Breast epithelium (tissue), 4 donors: Measurements from ENCODE around the gene PPFIA3. TPM values are rescaled to one million over a fixed set of nuclear protein-coding genes. Genes with fewer than 3 reads are reported as not detected.

ENCODE experiments used
- DNase-seq, 2 donors: peaks; one replicate each; pipeline ENCODE4 v3.0.0-alpha.2; 2019; ENCODE audit warnings: low spot score in 2 of 2
- H3K27ac ChIP-seq, 2 donors: fragments of 200-600 bp; sonication (generic) in 1 of 2; one replicate each; pipeline ENCODE4 v1.5.1; 2016 to 2019; ENCODE audit warnings: mild to moderate bottlenecking in 1 of 2
- H3K27me3 ChIP-seq, 2 donors: fragments of 200-600 bp; sonication (generic) in 1 of 2; one replicate each; pipeline versions ENCODE4 v1.5.1 to v1.6.0; 2017 to 2019; ENCODE audit warnings: control low read depth in 1 of 2, mild to moderate bottlenecking in 1 of 2
- H3K36me3 ChIP-seq: fragments of 200-600 bp; one replicate; pipeline ENCODE4 v1.5.1; 2019
- H3K4me1 ChIP-seq, 2 donors: fragments of 200-600 bp; sonication (generic); one replicate each; pipeline ENCODE4 v1.5.1; 2016 to 2019; ENCODE audit warnings: control low read depth in 1 of 2
- H3K4me3 ChIP-seq, 3 donors: fragments of 200-600 bp; sonication (generic); 1 replicate in 2 of 3; 2 replicates in 1 of 3; pipeline ENCODE4 v1.5.1; 2016 to 2019; ENCODE audit warnings: mild to moderate bottlenecking in 3 of 3, moderate library complexity in 2 of 3
- H3K9me3 ChIP-seq, 2 donors: fragments of 200-600 bp; sonication (generic) in 1 of 2; one replicate each; pipeline ENCODE4 v1.5.1; 2016 to 2019; ENCODE audit warnings: control low read depth in 1 of 2
- CTCF ChIP-seq, 3 donors: fragments of 450-650 bp; IDR thresholded peaks; one replicate each; pipeline ENCODE4 v1.5.1; 2016 to 2017; ENCODE audit warnings: antibody characterized with exemption in 3 of 3, mild to moderate bottlenecking in 3 of 3, moderate library complexity in 3 of 3
- POLR2A ChIP-seq: fragments of 450-650 bp; IDR thresholded peaks from one replicate; pipeline ENCODE4 v1.6.1; 2016; ENCODE audit warnings: antibody characterized with exemption, mild to moderate bottlenecking, moderate library complexity
- POLR2AphosphoS5 ChIP-seq, 3 donors: sonication (generic); formaldehyde crosslinking; IDR thresholded peaks; one replicate each; pipeline ENCODE4 v1.6.1; 2017; ENCODE audit warnings: antibody characterized with exemption in 3 of 3
- intact Hi-C: fragments of 100-400 bp; cut with DNase I; formaldehyde crosslinking; loops from one replicate; pipeline ENCODE4 v1.15.1; 2023; ENCODE audit warnings: low total_unique reads
- total RNA-seq, 3 donors: library from RNA; depleted of rRNA; stranded (reverse); fragments of >200 nt; gene quantifications; one replicate each; pipeline ENCODE4 v1.1.0, GENCODE V29; 2016

PPFIA3 gene
- total RNA-seq, 3 donors from 2014 or later: 3.4 to 6.2 (median 3.4) TPM

GRCh38 chr19:49153167-49153809 is 33.9 kb downstream of the PPFIA3 start:
- no peak overlapping the region for H3K4me3 ChIP-seq
- TF ChIP-seq CTCF (IDR thresholded peaks at IDR 0.05) (no peak), POLR2A (no peak), POLR2AphosphoS5 (IDR thresholded peaks at IDR 0.05) (no peak)
- H3K27ac ChIP-seq: no peak overlapping the region
- no peaks in the 10 kb centered on the region for H3K36me3 ChIP-seq
- DNase-seq: no peak
- H3K9me3 ChIP-seq: no peaks in the 10 kb centered on the region
- no peaks in the 10 kb centered on the region for H3K27me3 ChIP-seq
- H3K4me1 ChIP-seq: peaks cover 6 to 9% of the 10 kb centered on the region in 2 donors
- intact Hi-C loops: no loop called here

- no peak for DNase-seq
- Histone ChIP-seq H3K4me3 (no peak overlapping the region), H3K9me3 (no peaks in the 10 kb centered on the region), H3K27ac (peak overlapping the region in 1 of 2 donors; percentile 38), H3K4me1 (peaks cover 4 to 10% of the 10 kb centered on the region in 2 donors), H3K36me3 (no peaks in the 10 kb centered on the region), H3K27me3 (no peaks in the 10 kb centered on the region)
- TF ChIP-seq POLR2AphosphoS5 (IDR thresholded peaks at IDR 0.05) (no peak), CTCF (IDR thresholded peaks at IDR 0.05) (no peak), POLR2A (no peak)
- intact Hi-C loops: no loop called here
These were observed 34.9 kb downstream of the PPFIA3 start for GRCh38 chr19:49154279-49154678.

GRCh38 chr19:49155005-49155819 is 35.9 kb downstream of the PPFIA3 start, which contains the start of gene HRC:
Gene HRC, minus strand, starts transcription at chr19:49155396. Its CDS starts 159 bp downstream, at chr19:49155237.
- DNase-seq: no peak
- H3K9me3 ChIP-seq: no peaks in the 10 kb centered on the region
- peaks cover 4 to 10% of the 10 kb centered on the region in 2 donors for H3K4me1 ChIP-seq
- TF ChIP-seq CTCF (IDR thresholded peaks at IDR 0.05): no peak
- no peak for TF ChIP-seq POLR2A
- TF ChIP-seq POLR2AphosphoS5 (IDR thresholded peaks at IDR 0.05): no peak
- no peak within 1 kb of the TSS for H3K4me3 ChIP-seq
- intact Hi-C loops: no loop called here
- H3K36me3 ChIP-seq: no peaks in the 10 kb centered on the region
- H3K27ac ChIP-seq: peak within 1 kb of the TSS in 1 of 2 donors; percentile 63
- no peaks in the 10 kb centered on the region for H3K27me3 ChIP-seq

GRCh38 chr19:49155820-49156346 is 36.5 kb downstream of the PPFIA3 start:
- H3K9me3 ChIP-seq: no peaks in the 10 kb centered on the region
- peak overlapping the region in 1 of 2 donors; percentile 63 for H3K27ac ChIP-seq
- no peak for TF ChIP-seq POLR2A
- no peak for DNase-seq
- no peaks in the 10 kb centered on the region for H3K36me3 ChIP-seq
- H3K4me1 ChIP-seq: peaks cover 4 to 10% of the 10 kb centered on the region in 2 donors
- H3K27me3 ChIP-seq: no peaks in the 10 kb centered on the region
- intact Hi-C loops: no loop called here
- H3K4me3 ChIP-seq: no peak overlapping the region

- Histone ChIP-seq H3K4me1 (peaks cover 0 to 5% of the 10 kb centered on the region in 2 donors), H3K27me3 (no peaks in the 10 kb centered on the region), H3K9me3 (no peaks in the 10 kb centered on the region), H3K27ac (peak within 1 kb of the TSS; percentile 86), H3K4me3 (peak within 1 kb of the TSS; percentile 80 to 90 (median 83)), H3K36me3 (no peaks in the 10 kb centered on the region)
- intact Hi-C loops: no loop called here
- peak; percentile 86 to 93 for DNase-seq
- TF ChIP-seq CTCF (IDR thresholded peaks at IDR 0.05) (no peak), POLR2A (peak; percentile 52), POLR2AphosphoS5 (IDR thresholded peaks at IDR 0.05) (peak in 2 of 3 donors; percentile 59 to 80)
These were observed 38.3 kb downstream of the PPFIA3 start, which contains the start of gene TRPM4 for GRCh38 chr19:49157445-49158224. Gene TRPM4, plus strand, starts transcription at chr19:49157792. Its CDS starts 75 bp downstream, at chr19:49157867.
